Spleen (tissue), 13 donors: ENCODE measurements around the gene B9D1. TPM values are rescaled to one million over a fixed set of nuclear protein-coding genes. Genes with fewer than 3 reads are reported as not detected.

Experiments
- DNase-seq: peaks from one replicate; pipeline ENCODE4 v3.0.0-alpha.2; 2020
- H3K27ac ChIP-seq, 8 donors: fragments of 200-600 bp; sonication (generic) in 7 of 8; 1 replicate in 4 of 8; 2 replicates in 4 of 8; pipeline versions ENCODE4 v1.5.0 to v1.8.0; 2016 to 2021; ENCODE audit warnings: inconsistent platforms in 4 of 8, mild to moderate bottlenecking in 4 of 8, moderate library complexity in 1 of 8
- H3K27me3 ChIP-seq, 7 donors: fragments of 200-600 bp; sonication (generic) in 6 of 7; replicated peaks in 1 of 7; 1 replicate in 4 of 7; 2 replicates in 3 of 7; pipeline versions ENCODE4 v1.5.0 to v1.8.0; 2016 to 2021; ENCODE audit warnings: inconsistent platforms in 3 of 7, mild to moderate bottlenecking in 1 of 7
- H3K36me3 ChIP-seq, 6 donors: fragments of 200-600 bp; sonication (generic) in 5 of 6; 1 replicate in 4 of 6; 2 replicates in 2 of 6; pipeline versions ENCODE4 v1.5.0 to v1.8.0; 2016 to 2021; ENCODE audit warnings: inconsistent platforms in 2 of 6
- H3K4me1 ChIP-seq, 6 donors: fragments of 200-600 bp; sonication (generic) in 5 of 6; 1 replicate in 3 of 6; 2 replicates in 3 of 6; pipeline versions ENCODE4 v1.5.0 to v1.8.0; 2016 to 2021; ENCODE audit warnings: inconsistent platforms in 3 of 6
- H3K4me3 ChIP-seq, 8 donors: fragments of 200-600 bp; sonication (generic) in 7 of 8; 1 replicate in 4 of 8; 2 replicates in 4 of 8; pipeline versions ENCODE4 v1.5.0 to v1.8.0; 2016 to 2021; ENCODE audit warnings: inconsistent platforms in 4 of 8, mild to moderate bottlenecking in 4 of 8, moderate library complexity in 2 of 8
- H3K9me3 ChIP-seq, 8 donors: fragments of 200-600 bp; sonication (generic) in 7 of 8; 1 replicate in 4 of 8; 2 replicates in 4 of 8; pipeline versions ENCODE4 v1.5.0 to v1.8.0; 2016 to 2021; ENCODE audit warnings: inconsistent platforms in 4 of 8
- POLR2A ChIP-seq, 3 donors: fragments of 450-650 bp; IDR thresholded peaks; one replicate each; pipeline ENCODE4 v1.5.1; 2017; ENCODE audit warnings: antibody characterized with exemption in 3 of 3, mild to moderate bottlenecking in 1 of 3
- POLR2AphosphoS5 ChIP-seq, 3 donors: sonication (generic); formaldehyde crosslinking; IDR thresholded peaks; one replicate each; pipeline ENCODE4 v1.5.1; 2017; ENCODE audit warnings: antibody characterized with exemption in 3 of 3
- WGBS, 5 donors: extraction: QIAGEN DNeasy Blood & Tissue Kit in 3 of 5; methylation state at CpG; one replicate each; pipeline versions ENCODE4 v1.1.5 to v1.1.7; 2013 to 2018; 5-methylcytosine and 5-hydroxymethylcytosine counted together
- intact Hi-C: fragments of 100-400 bp; cut with DNase I; formaldehyde crosslinking; loops from one replicate; pipeline ENCODE4 v1.15.0; 2023; ENCODE audit warnings: low total_unique reads
- long read RNA-seq, 2 donors: transcript quantifications; one replicate each; lab custom pipeline, GENCODE V29; 2026
- polyA plus RNA-seq, 3 donors: library from polyadenylated mRNA; stranded (reverse); fragments of 200-250 nt; gene quantifications; one replicate each; pipeline ENCODE4 v1.2.1, GENCODE V29; 2013
- total RNA-seq, 7 donors: library from RNA; depleted of rRNA in 3 of 7; stranded (reverse); fragments of >200 nt in 3 of 7; fragmentation: NEBNext Ultra II Directional in 4 of 7; extraction: Animal tissue kit (Norgen Biotek cat#: 25700) in 4 of 7; gene quantifications; one replicate each; pipeline versions ENCODE4 v1.1.0 to v1.2.1, GENCODE V29; 2016 to 2021
- TF ChIP-seq, protein P1 (sequence below), 11 experiments: fragments of 200-600 bp in 7 of 11; fragments of 450-650 bp in 4 of 11; sonication (generic) in 4 of 11; IDR thresholded peaks in 8 of 11; conservative IDR thresholded peaks in 3 of 11; 1 replicate in 7 of 11; 2 replicates in 4 of 11; pipeline versions ENCODE4 v1.4.0 to v1.8.0; 2016 to 2021; ENCODE audit warnings: antibody characterized with exemption in 11 of 11, inconsistent platforms in 4 of 11, mild to moderate bottlenecking in 1 of 11
- donor health status: healthy with polysubstance abuse.
- donor health status: DM: no; HTN: no; CAD: no; lungs with moderate emphysema.
- donor health status: DM: no; HTN: no; CAD: no.
- donor health status: Bipolar disorder and iron deficiency.
- donor health status: healthy.
- donor health status: DM: no; HTN: no; CAD: no.
- donor health status: DM: yes; HTN: yes; CAD: no.

Gene B9D1, protein sequence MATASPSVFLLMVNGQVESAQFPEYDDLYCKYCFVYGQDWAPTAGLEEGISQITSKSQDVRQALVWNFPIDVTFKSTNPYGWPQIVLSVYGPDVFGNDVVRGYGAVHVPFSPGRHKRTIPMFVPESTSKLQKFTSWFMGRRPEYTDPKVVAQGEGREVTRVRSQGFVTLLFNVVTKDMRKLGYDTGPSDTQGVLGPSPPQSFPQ
- 10 to 100 TPM in 1 of 7 donors, 1 to 10 TPM in 6; 6.4 to 14.1 (median 7.3) TPM for total RNA-seq
- polyA plus RNA-seq, result 1 to 10 TPM; 4.3 to 8.1 (median 5.8) TPM
- long read RNA-seq, donor 1, partial matches to known transcripts, result 0 of 4 reads
- long read RNA-seq, donor 1, other reads (novel, unspliced or antisense), result 0 of 4 reads
- long read RNA-seq, donor 2, partial matches to known transcripts, result 65 of 72 reads
- long read RNA-seq, donor 2, other reads (novel, unspliced or antisense), result 0 of 72 reads

- Histone ChIP-seq H3K36me3 (no peaks in the 10 kb centered on the region), H3K9me3 (no peaks in the 10 kb centered on the region), H3K4me3 (peak within 1 kb of the TSS; percentile 53 to 88 (median 72)), H3K27ac (peak within 1 kb of the TSS; percentile 44 to 89 (median 80)), H3K4me1 (peaks cover 6 to 19% (median 16%) of the 10 kb centered on the region in 6 donors), H3K27me3 (peaks cover 0 to 7% (median 0%) of the 10 kb centered on the region in 7 donors)
- WGBS, 5 donors, result 0 to 1% (median 1%) methylated on average over 27 to 83 of the region's 83 CpGs
- DNase-seq, result peak; percentile 98
- TF ChIP-seq POLR2A (IDR thresholded peaks at IDR 0.05), result no peak
- TF ChIP-seq, protein P1, sequence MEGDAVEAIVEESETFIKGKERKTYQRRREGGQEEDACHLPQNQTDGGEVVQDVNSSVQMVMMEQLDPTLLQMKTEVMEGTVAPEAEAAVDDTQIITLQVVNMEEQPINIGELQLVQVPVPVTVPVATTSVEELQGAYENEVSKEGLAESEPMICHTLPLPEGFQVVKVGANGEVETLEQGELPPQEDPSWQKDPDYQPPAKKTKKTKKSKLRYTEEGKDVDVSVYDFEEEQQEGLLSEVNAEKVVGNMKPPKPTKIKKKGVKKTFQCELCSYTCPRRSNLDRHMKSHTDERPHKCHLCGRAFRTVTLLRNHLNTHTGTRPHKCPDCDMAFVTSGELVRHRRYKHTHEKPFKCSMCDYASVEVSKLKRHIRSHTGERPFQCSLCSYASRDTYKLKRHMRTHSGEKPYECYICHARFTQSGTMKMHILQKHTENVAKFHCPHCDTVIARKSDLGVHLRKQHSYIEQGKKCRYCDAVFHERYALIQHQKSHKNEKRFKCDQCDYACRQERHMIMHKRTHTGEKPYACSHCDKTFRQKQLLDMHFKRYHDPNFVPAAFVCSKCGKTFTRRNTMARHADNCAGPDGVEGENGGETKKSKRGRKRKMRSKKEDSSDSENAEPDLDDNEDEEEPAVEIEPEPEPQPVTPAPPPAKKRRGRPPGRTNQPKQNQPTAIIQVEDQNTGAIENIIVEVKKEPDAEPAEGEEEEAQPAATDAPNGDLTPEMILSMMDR (IDR thresholded peaks at IDR 0.05 in 8 of 11, conservative IDR thresholded peaks at IDR 0.05 in 3 of 11), result peak; percentile 94 to 99 (median 98)
- peak; percentile 67 to 85 (median 84) for TF ChIP-seq POLR2AphosphoS5 (IDR thresholded peaks at IDR 0.05)
- intact Hi-C loops, result loop anchor here (2.0 kb wide), 1 partner anchor 84 kb away; no protein-coding TSS in a partner anchor
Measured at GRCh38 chr17:19362277-19363113, at the start of gene B9D1. TSS of gene B9D1 (minus strand) at chr17:19362723. CDS start at chr17:19362569, 154 bp downstream.

GRCh38 chr17:19411631-19412030 is 49.1 kb upstream of the B9D1 start:
- 73 to 82% (median 75%) methylated on average over 9 of the region's 9 CpGs for WGBS, 5 donors
- no peaks in the 10 kb centered on the region for H3K36me3 ChIP-seq
- TF ChIP-seq POLR2A (IDR thresholded peaks at IDR 0.05), result no peak
- no peak for TF ChIP-seq POLR2AphosphoS5 (IDR thresholded peaks at IDR 0.05)
- TF ChIP-seq, protein P1 (IDR thresholded peaks at IDR 0.05 in 8 of 11, conservative IDR thresholded peaks at IDR 0.05 in 3 of 11), result no peak
- no peak overlapping the region for H3K27ac ChIP-seq
- no peaks in the 10 kb centered on the region for H3K9me3 ChIP-seq
- peaks cover 0 to 27% (median 0%) of the 10 kb centered on the region in 7 donors for H3K27me3 ChIP-seq
- intact Hi-C loops, result no loop called here
- DNase-seq, result no peak
- H3K4me1 ChIP-seq, result peaks cover 0 to 18% (median 3%) of the 10 kb centered on the region in 6 donors
- peak overlapping the region in 2 of 8 donors; percentile 22 to 47 for H3K4me3 ChIP-seq

DNA sequence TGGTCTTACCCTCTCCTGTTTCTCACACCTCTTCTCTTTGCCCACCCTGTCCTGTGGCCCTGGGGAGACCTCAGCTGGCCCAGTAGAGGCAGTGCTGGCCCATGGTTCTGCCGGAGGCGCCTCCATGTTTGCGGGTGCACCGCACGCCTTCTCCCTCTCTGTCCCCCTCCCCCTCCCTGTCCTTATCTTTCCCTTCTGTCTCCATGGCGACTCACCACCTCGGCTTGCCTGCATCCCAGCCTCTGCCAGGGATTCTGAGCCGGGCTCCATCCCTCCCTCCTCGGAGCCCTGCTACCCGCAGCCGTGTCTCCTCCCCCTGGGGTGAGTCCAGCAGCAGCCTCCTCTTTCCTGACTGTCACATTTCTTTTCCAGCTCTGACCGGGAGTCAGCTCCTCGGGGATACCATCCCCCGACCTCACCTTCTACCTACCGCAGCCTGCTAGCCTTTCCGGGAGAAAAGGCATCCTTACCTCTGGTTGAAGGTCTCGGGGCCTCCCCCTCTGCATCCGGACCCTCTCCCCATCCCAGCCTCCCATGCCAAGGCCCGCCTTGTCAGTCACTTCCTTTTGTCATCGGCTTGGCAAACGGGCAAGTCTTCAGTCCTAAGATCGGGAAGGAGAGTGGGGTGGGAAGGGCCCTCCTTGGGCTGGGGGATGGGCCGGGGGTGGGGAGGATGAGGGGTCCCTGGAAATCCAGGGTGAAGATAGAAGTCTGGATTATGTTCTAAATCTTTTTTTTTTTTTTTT is 48.5 kb upstream of the B9D1 start, which contains the start of gene RNF112:
RNF112 (plus strand) TSS at position 358 of the 746 bp plus-strand sequence; CDS start at position 535, 177 bp downstream.
- no peaks in the 10 kb centered on the region for H3K9me3 ChIP-seq
- H3K27me3 ChIP-seq, result peaks cover 0 to 27% (median 0%) of the 10 kb centered on the region in 7 donors
- intact Hi-C loops, result no loop called here
- peaks cover 0 to 18% (median 3%) of the 10 kb centered on the region in 6 donors for H3K4me1 ChIP-seq
- peak within 1 kb of the TSS in 4 of 8 donors; percentile 3 to 47 (median 16) for H3K4me3 ChIP-seq
- WGBS, 5 donors, result 33 to 58% (median 50%) methylated on average over 23 of the region's 23 CpGs
- no peak for TF ChIP-seq POLR2A (IDR thresholded peaks at IDR 0.05)
- TF ChIP-seq, protein P1 (IDR thresholded peaks at IDR 0.05 in 8 of 11, conservative IDR thresholded peaks at IDR 0.05 in 3 of 11), result no peak
- no peak for TF ChIP-seq POLR2AphosphoS5 (IDR thresholded peaks at IDR 0.05)
- H3K36me3 ChIP-seq, result no peaks in the 10 kb centered on the region
- no peak for DNase-seq
- no peak within 1 kb of the TSS for H3K27ac ChIP-seq
